Tibial artery (tissue), 4 donors: Measurements from ENCODE around the gene TAAR1.

Experiments
- DNase-seq, 2 donors: peaks; one replicate each; pipeline ENCODE4 v3.0.0-alpha.2; 2019
- H3K27ac ChIP-seq, 2 donors: fragments of 200-600 bp; sonication (generic) in 1 of 2; 1 replicate in 1 of 2; 2 replicates in 1 of 2; pipeline ENCODE4 v1.5.1; 2018 to 2019; ENCODE audit warnings: mild to moderate bottlenecking in 1 of 2
- H3K27me3 ChIP-seq, 2 donors: fragments of 200-600 bp; sonication (generic) in 1 of 2; one replicate each; pipeline versions ENCODE4 v1.5.1 to v1.6.0; 2016 to 2019
- H3K36me3 ChIP-seq, 3 donors: fragments of 200-600 bp; sonication (generic) in 2 of 3; one replicate each; pipeline ENCODE4 v1.5.1; 2016 to 2019; ENCODE audit warnings: mild to moderate bottlenecking in 2 of 3
- H3K4me1 ChIP-seq, 4 donors: fragments of 200-600 bp; sonication (generic) in 2 of 4; 1 replicate in 3 of 4; 2 replicates in 1 of 4; pipeline ENCODE4 v1.5.1; 2016 to 2019
- H3K4me3 ChIP-seq, 2 donors: fragments of 200-600 bp; sonication (generic) in 1 of 2; 1 replicate in 1 of 2; 2 replicates in 1 of 2; pipeline ENCODE4 v1.5.1; 2018 to 2019; ENCODE audit warnings: mild to moderate bottlenecking in 2 of 2
- H3K9me3 ChIP-seq, 3 donors: fragments of 200-600 bp; sonication (generic) in 1 of 3; one replicate each; pipeline ENCODE4 v1.5.1; 2016 to 2019
- intact Hi-C: fragments of 100-400 bp; cut with DNase I; formaldehyde crosslinking; loops from one replicate; pipeline ENCODE4 v1.15.0; 2023; ENCODE audit warnings: low total_unique reads
- TF ChIP-seq, protein P1 (sequence below), 2 experiments: fragments of 200-600 bp in 1 of 2; fragments of 450-650 bp in 1 of 2; IDR thresholded peaks; one replicate each; pipeline ENCODE4 v1.5.1; 2017 to 2019; ENCODE audit warnings: antibody characterized with exemption in 2 of 2, mild to moderate bottlenecking in 1 of 2, moderate library complexity in 1 of 2

The TAAR1 gene

DNA sequence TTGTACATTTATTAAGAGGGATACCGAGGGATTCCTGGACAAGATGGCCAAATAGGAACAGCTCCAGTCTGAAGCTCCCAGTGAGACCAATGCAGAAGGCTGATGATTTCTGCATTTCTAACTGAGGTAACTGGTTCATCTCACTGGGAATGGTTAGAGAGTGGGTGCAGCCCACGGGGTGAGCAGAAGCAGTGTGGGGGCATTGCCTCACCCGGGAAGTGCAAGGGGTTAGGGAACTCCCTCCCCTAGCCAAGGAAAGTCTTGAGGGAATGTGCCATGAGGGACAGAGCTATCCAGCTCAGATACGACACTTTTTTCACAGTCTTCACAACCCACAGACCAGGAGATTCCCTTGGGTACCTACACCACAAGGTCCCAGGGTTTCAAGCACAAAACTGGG lies 24.2 kb downstream of the TAAR1 start:
- Histone ChIP-seq H3K27ac (no peak overlapping the region), H3K4me1 (no peaks in the 10 kb centered on the region), H3K36me3 (no peaks in the 10 kb centered on the region), H3K27me3 (peaks cover 0 to 6% of the 10 kb centered on the region in 2 donors), H3K4me3 (no peak overlapping the region), H3K9me3 (no peaks in the 10 kb centered on the region)
- no peak for DNase-seq
- intact Hi-C loops: no loop called here
- TF ChIP-seq, protein P1, sequence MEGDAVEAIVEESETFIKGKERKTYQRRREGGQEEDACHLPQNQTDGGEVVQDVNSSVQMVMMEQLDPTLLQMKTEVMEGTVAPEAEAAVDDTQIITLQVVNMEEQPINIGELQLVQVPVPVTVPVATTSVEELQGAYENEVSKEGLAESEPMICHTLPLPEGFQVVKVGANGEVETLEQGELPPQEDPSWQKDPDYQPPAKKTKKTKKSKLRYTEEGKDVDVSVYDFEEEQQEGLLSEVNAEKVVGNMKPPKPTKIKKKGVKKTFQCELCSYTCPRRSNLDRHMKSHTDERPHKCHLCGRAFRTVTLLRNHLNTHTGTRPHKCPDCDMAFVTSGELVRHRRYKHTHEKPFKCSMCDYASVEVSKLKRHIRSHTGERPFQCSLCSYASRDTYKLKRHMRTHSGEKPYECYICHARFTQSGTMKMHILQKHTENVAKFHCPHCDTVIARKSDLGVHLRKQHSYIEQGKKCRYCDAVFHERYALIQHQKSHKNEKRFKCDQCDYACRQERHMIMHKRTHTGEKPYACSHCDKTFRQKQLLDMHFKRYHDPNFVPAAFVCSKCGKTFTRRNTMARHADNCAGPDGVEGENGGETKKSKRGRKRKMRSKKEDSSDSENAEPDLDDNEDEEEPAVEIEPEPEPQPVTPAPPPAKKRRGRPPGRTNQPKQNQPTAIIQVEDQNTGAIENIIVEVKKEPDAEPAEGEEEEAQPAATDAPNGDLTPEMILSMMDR (IDR thresholded peaks at IDR 0.05): no peak

DNA sequence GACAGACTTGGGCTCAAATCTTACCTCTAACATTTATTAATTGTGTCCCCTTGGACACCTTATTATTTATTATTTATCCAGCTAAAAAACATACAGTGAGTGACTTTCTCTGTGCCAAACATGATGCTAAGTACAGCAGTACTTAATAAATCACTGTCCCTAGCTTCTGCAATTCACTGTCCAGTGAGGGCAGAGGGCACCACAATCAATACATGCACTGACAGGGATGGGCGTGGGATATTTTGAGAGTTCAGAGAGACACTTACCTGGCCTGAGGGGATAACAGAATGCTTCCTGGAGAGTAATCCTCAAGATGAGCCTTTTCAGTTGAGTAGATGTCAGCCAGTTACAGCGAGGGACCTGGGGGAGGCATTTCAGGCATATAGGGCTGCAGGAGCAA lies 25.6 kb downstream of the TAAR1 start:
- Histone ChIP-seq H3K9me3 (no peaks in the 10 kb centered on the region), H3K4me3 (no peak overlapping the region), H3K36me3 (no peaks in the 10 kb centered on the region), H3K27ac (no peak overlapping the region), H3K27me3 (peaks cover 0 to 6% of the 10 kb centered on the region in 2 donors), H3K4me1 (no peaks in the 10 kb centered on the region)
- TF ChIP-seq, protein P1 (IDR thresholded peaks at IDR 0.05): no peak
- intact Hi-C loops: no loop called here
- DNase-seq: no peak

DNA sequence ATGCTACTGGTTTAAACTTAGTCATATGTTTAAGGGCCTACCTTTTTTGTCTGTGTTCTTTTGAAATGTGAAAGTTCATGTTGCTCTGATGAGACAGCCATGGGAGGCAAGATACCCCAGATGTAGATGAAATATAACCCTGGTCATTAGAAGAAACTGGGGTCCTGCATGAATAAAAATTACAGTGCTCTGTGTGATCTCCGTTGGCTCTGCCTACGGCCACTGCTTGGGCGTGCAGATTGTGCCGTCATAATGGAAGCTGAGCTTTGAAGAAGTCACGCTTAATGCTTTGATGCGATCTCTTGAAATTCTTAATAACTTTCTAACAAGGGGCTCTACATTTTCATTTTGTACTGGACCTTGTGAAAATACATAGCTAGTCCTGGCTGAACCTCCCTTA lies 34.8 kb downstream of the TAAR1 start, which contains the start of gene TAAR2:
Gene TAAR2, minus strand, starts transcription at position 101 of the 400 bp plus-strand sequence. Its CDS starts 0 bp downstream, at position 101.
- intact Hi-C loops: no loop called here
- no peaks in the 10 kb centered on the region for H3K27me3 ChIP-seq
- H3K4me1 ChIP-seq: no peaks in the 10 kb centered on the region
- H3K27ac ChIP-seq: no peak within 1 kb of the TSS
- no peak within 1 kb of the TSS for H3K4me3 ChIP-seq
- no peaks in the 10 kb centered on the region for H3K36me3 ChIP-seq
- H3K9me3 ChIP-seq: no peaks in the 10 kb centered on the region
- TF ChIP-seq, protein P1 (IDR thresholded peaks at IDR 0.05): no peak
- DNase-seq: no peak

DNA sequence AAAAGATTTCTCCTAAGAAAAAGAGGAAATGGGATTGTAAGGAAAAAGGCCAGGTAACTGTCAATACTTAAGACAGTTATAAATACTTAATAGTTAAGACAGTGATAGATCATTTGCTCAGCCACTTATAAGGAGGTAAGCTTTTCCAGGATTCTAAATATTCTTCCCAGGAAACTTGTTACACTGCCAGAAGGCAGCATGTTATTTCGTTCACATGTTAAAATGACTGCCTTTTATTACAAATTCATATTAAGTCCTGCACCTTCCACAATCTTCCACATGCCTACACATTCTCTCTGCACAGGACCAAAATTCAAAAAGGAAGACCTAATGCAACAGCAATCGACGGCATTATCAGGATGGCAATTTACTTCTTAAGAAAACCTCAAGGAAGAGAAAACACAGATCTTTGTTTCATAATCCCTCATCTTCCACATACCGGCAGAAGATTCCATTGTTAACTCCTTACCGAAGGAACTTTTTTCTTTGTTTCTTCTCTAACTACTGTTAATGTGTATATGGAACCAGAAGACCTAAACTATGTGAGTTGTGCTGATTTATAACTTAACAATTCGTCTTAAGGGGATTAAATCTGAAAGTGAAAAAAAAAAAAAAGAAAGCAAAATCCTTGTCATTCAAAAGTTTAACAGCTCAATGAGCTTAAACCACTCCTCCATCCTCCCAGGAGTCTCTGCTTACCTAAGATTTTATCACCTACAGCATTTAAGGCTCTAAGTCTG lies 35.7 kb downstream of the TAAR1 start:
- H3K4me3 ChIP-seq: no peak overlapping the region
- DNase-seq: no peak
- TF ChIP-seq, protein P1 (IDR thresholded peaks at IDR 0.05): no peak
- H3K27ac ChIP-seq: no peak overlapping the region
- no peaks in the 10 kb centered on the region for H3K4me1 ChIP-seq
- intact Hi-C loops: no loop called here
- no peaks in the 10 kb centered on the region for H3K9me3 ChIP-seq
- no peaks in the 10 kb centered on the region for H3K27me3 ChIP-seq
- no peaks in the 10 kb centered on the region for H3K36me3 ChIP-seq

DNA sequence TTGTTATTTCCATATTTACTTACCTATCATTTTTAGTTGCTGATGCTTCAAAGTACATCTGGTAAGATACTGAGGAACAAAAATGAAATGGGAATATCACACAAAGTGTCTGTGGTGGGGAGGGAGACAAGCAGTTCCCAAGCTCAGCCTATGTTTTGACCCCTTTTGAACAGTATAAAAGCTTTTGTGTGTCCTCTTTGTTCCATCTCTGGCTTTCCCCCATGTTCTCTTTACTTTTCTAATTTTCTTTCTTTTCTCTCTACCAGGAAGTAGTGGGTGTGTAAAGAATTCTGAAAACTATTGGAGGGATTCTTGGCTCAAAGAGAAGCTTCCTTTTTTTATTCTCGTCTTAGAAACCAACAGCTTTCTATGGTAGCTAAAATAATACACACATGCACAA lies 42.3 kb downstream of the TAAR1 start:
- Histone ChIP-seq H3K4me1 (no peaks in the 10 kb centered on the region), H3K4me3 (no peak overlapping the region), H3K27ac (no peak overlapping the region), H3K27me3 (no peaks in the 10 kb centered on the region), H3K9me3 (no peaks in the 10 kb centered on the region), H3K36me3 (no peaks in the 10 kb centered on the region)
- intact Hi-C loops: no loop called here
- TF ChIP-seq, protein P1 (IDR thresholded peaks at IDR 0.05): no peak
- DNase-seq: no peak
